Measurements from ENCODE around the gene MAL.

DNA sequence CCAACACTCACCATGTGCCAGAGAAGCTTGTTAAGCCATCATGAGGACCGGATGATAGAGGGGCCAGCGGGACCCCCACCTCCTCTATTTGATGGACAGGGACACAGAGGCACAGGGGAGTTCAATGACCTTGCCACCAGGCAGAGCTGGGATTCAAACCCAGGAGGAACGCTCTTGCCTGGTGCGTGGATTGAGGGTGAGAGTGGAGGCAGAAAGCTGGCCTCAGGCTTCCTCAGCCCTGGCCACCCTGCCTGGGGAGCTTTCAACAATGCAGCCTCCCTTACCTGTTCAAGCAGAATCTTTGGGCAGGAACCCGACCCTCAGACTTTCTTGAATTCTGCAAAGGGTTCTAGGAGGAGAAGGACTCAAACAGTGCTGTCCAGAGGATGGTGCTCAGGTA is 39.9 kb upstream of the MAL start:
- TF ChIP-seq, protein P1, sequence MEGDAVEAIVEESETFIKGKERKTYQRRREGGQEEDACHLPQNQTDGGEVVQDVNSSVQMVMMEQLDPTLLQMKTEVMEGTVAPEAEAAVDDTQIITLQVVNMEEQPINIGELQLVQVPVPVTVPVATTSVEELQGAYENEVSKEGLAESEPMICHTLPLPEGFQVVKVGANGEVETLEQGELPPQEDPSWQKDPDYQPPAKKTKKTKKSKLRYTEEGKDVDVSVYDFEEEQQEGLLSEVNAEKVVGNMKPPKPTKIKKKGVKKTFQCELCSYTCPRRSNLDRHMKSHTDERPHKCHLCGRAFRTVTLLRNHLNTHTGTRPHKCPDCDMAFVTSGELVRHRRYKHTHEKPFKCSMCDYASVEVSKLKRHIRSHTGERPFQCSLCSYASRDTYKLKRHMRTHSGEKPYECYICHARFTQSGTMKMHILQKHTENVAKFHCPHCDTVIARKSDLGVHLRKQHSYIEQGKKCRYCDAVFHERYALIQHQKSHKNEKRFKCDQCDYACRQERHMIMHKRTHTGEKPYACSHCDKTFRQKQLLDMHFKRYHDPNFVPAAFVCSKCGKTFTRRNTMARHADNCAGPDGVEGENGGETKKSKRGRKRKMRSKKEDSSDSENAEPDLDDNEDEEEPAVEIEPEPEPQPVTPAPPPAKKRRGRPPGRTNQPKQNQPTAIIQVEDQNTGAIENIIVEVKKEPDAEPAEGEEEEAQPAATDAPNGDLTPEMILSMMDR (IDR thresholded peaks at IDR 0.05), result no peak
- TF ChIP-seq POLR2A (IDR thresholded peaks at IDR 0.05), result no peak

All from testis (tissue), 2 donors.